GM19452 (cell line): Measurements from ENCODE around the gene RPS3A.
A peak's percentile ranks its signal among the peaks of the same experiment; 100 is the strongest.
"Not testable (repeated sequence)": the region's sequence is repeated elsewhere in the genome, so short reads cannot be mapped to it uniquely, and the experiment has no call there.

Source experiments
- ATAC-seq: cut with Tn5 transposase; IDR thresholded peaks from one replicate; pipeline ENCODE4 v1.9.1; 2021; ENCODE audit not compliant: unreplicated experiment

The RPS3A gene

GRCh38 chr4:151099229-151099975 is at the start of gene RPS3A:
Gene RPS3A (plus strand): TSS chr4:151099628. CDS start chr4:151099653, 25 bp downstream.
- ATAC-seq = peak; percentile 95

- no peak for ATAC-seq
Measured at GRCh38 chr4:151052785-151053184, 46.6 kb upstream of the RPS3A start.

GRCh38 chr4:151055539-151055938 is 43.9 kb upstream of the RPS3A start:
- ATAC-seq = no peak

GRCh38 chr4:151063143-151063542 is 36.3 kb upstream of the RPS3A start:
- not testable (repeated sequence) for ATAC-seq

- ATAC-seq = no peak
Measured at GRCh38 chr4:151067316-151067970, 32.0 kb upstream of the RPS3A start.

GRCh38 chr4:151074416-151074916 is 25.0 kb upstream of the RPS3A start:
- no peak for ATAC-seq

- not testable (repeated sequence) for ATAC-seq
Measured at GRCh38 chr4:151077978-151078377, 21.4 kb upstream of the RPS3A start.

GRCh38 chr4:151087467-151087866 is 12.0 kb upstream of the RPS3A start:
- no peak for ATAC-seq

- no peak for ATAC-seq
Measured at GRCh38 chr4:151091047-151091446, 8.4 kb upstream of the RPS3A start.

GRCh38 chr4:151092488-151092887 is 6.9 kb upstream of the RPS3A start:
- ATAC-seq = no peak

GRCh38 chr4:151093203-151093602 is 6.2 kb upstream of the RPS3A start:
- ATAC-seq = no peak

GRCh38 chr4:151094290-151094751 is 5.1 kb upstream of the RPS3A start:
- no peak for ATAC-seq

GRCh38 chr4:151095142-151095541 is 4.3 kb upstream of the RPS3A start:
- ATAC-seq = no peak

GRCh38 chr4:151097759-151098158 is 1.7 kb upstream of the RPS3A start:
- no peak for ATAC-seq

- ATAC-seq = no peak
Measured at GRCh38 chr4:151098979-151099228, 524 bp upstream of the RPS3A start.

- peak; percentile 3 for ATAC-seq
Measured at GRCh38 chr4:151099976-151100417, 569 bp downstream of the RPS3A start.

- no peak for ATAC-seq
Measured at GRCh38 chr4:151100531-151100930, 1.1 kb downstream of the RPS3A start.

GRCh38 chr4:151103758-151104157 is 4.3 kb downstream of the RPS3A start:
- no peak for ATAC-seq

GRCh38 chr4:151104621-151105020 is 5.2 kb downstream of the RPS3A start:
- no peak for ATAC-seq

GRCh38 chr4:151105454-151106032 is 6.1 kb downstream of the RPS3A start:
- no peak for ATAC-seq

GRCh38 chr4:151107063-151107462 is 7.6 kb downstream of the RPS3A start:
- no peak for ATAC-seq

GRCh38 chr4:151110236-151110635 is 10.8 kb downstream of the RPS3A start:
- ATAC-seq = no peak
